Neural cell (in vitro differentiated cells): ENCODE data around the gene MLLT3. TPM values are rescaled to one million over a fixed set of nuclear protein-coding genes. Genes with fewer than 3 reads are reported as not detected.

ENCODE experiments used
- H2AFZ ChIP-seq: fragments of 200-600, 300-800 bp; sonication (generic), shearing (Covaris generic); 2 replicates; pipeline ENCODE4 v1.6.0; 2014; ENCODE audit warnings: low read depth, mild to moderate bottlenecking, antibody characterized with exemption, low read length, moderate library complexity
- H3F3A ChIP-seq: fragments of 200-600 bp; shearing (Covaris generic); 2 replicates; pipeline ENCODE4 v1.6.1; 2016; ENCODE audit warnings: mild to moderate bottlenecking, moderate library complexity, mixed read lengths, antibody characterized with exemption, low read length; ENCODE audit not compliant: insufficient read depth, poor library complexity, severe bottlenecking
- H3K27ac ChIP-seq: fragments of 200-600, 300-800 bp; sonication (generic), shearing (Covaris generic); 2 replicates; pipeline ENCODE4 v1.5.1; 2014; ENCODE audit warnings: mild to moderate bottlenecking, low read length, moderate library complexity
- H3K27me3 ChIP-seq: fragments of 300-800, 200-600 bp; sonication (generic), shearing (Covaris generic); 2 replicates; pipeline ENCODE4 v1.6.0; 2014; ENCODE audit warnings: mild to moderate bottlenecking, low read depth, low read length, moderate library complexity; ENCODE audit not compliant: insufficient read depth
- H3K36me3 ChIP-seq: fragments of 300-800, 200-600 bp; sonication (generic), shearing (Covaris generic); 2 replicates; pipeline ENCODE4 v1.5.1; 2014; ENCODE audit warnings: mild to moderate bottlenecking, antibody characterized with exemption, low read length, moderate library complexity; ENCODE audit not compliant: insufficient read depth
- H3K4me2 ChIP-seq: fragments of 300-800, 200-600 bp; sonication (generic), shearing (Covaris generic); 2 replicates; pipeline ENCODE4 v1.6.0; 2014; ENCODE audit warnings: mild to moderate bottlenecking, low read length
- H3K4me3 ChIP-seq: fragments of 300-800, 200-600 bp; sonication (generic), shearing (Covaris generic); 2 replicates; pipeline ENCODE4 v1.5.1; 2014; ENCODE audit warnings: mild to moderate bottlenecking, low read length, moderate library complexity
- H3K79me2 ChIP-seq: fragments of 200-600 bp; shearing (Covaris generic); replicated peaks from 2 replicates; pipeline ENCODE4 v1.6.0; 2014; ENCODE audit warnings: mild to moderate bottlenecking, low read length, moderate library complexity; ENCODE audit not compliant: insufficient read depth
- H3K9ac ChIP-seq: fragments of 300-800, 200-600 bp; sonication (generic), shearing (Covaris generic); 2 replicates; pipeline ENCODE4 v1.6.1; 2016; ENCODE audit warnings: mild to moderate bottlenecking, low read length, mixed read lengths
- H3K9me2 ChIP-seq: fragments of 200-600 bp; shearing (Covaris generic); 2 replicates; pipeline ENCODE4 v1.6.1; 2016; ENCODE audit warnings: mild to moderate bottlenecking, low read length, mixed read lengths; ENCODE audit not compliant: insufficient read depth
- H3K9me3 ChIP-seq: fragments of 200-600, 300-800 bp; sonication (generic), shearing (Covaris generic); 2 replicates; pipeline ENCODE4 v1.6.1; 2016; ENCODE audit warnings: mild to moderate bottlenecking, mixed run types, low read length, moderate library complexity, mixed read lengths
- H4K20me1 ChIP-seq: fragments of 200-600 bp; shearing (Covaris generic); 2 replicates; pipeline ENCODE4 v1.6.1; 2016; ENCODE audit warnings: mild to moderate bottlenecking, mixed run types; ENCODE audit not compliant: insufficient read depth
- CTCF ChIP-seq: fragments of 450-650 bp; IDR thresholded peaks from 2 replicates; pipeline ENCODE4 v1.5.1; 2014; ENCODE audit warnings: antibody characterized with exemption, mild to moderate bottlenecking, moderate library complexity; ENCODE audit not compliant: poor library complexity, severe bottlenecking
- EP300 ChIP-seq: fragments of 450-650 bp; conservative IDR thresholded peaks from 2 replicates; pipeline ENCODE4 v1.6.1; 2014; ENCODE audit warnings: antibody characterized with exemption, mild to moderate bottlenecking, moderate library complexity; ENCODE audit not compliant: poor library complexity, severe bottlenecking
- EZH2 ChIP-seq: fragments of 200-600, 300-800 bp; shearing (Covaris generic), sonication (generic); IDR thresholded peaks from 2 replicates; pipeline ENCODE4 v1.6.1; 2014; ENCODE audit warnings: antibody characterized with exemption, low read length, borderline replicate concordance, mild to moderate bottlenecking; ENCODE audit not compliant: insufficient read depth, poor library complexity, severe bottlenecking
- MXI1 ChIP-seq: fragments of 450-650 bp; conservative IDR thresholded peaks from 2 replicates; pipeline ENCODE4 v1.6.1; 2014; ENCODE audit warnings: antibody characterized with exemption, mild to moderate bottlenecking; ENCODE audit not compliant: poor library complexity, severe bottlenecking
- POLR2AphosphoS5 ChIP-seq: IDR thresholded peaks from 2 replicates; pipeline ENCODE4 v1.6.1; 2012
- SMC3 ChIP-seq: fragments of 450-650 bp; conservative IDR thresholded peaks from 2 replicates; pipeline ENCODE4 v1.6.1; 2014; ENCODE audit warnings: antibody characterized with exemption, mild to moderate bottlenecking, moderate library complexity; ENCODE audit not compliant: poor library complexity
- TAF1 ChIP-seq: IDR thresholded peaks from 2 replicates; pipeline ENCODE4 v1.6.1; 2012; ENCODE audit warnings: low read depth
- polyA plus RNA-seq: library from polyadenylated mRNA; depleted of rRNA; stranded (reverse); fragments of >200 nt; gene quantifications from 2 replicates; pipeline ENCODE4 v1.2.3, GENCODE V29; 2014
- TF ChIP-seq, protein P1 (sequence below): IDR thresholded peaks from 2 replicates; pipeline ENCODE4 v1.6.1; 2012; ENCODE audit warnings: borderline replicate concordance

Gene MLLT3
- polyA plus RNA-seq, 1 donor from 2014 or later = 61.5 TPM

GRCh38 chr9:20437476-20437875, 184.8 kb downstream of the MLLT3 start:
- TF ChIP-seq EP300 (no peak), TAF1 (no peak), POLR2AphosphoS5 (no peak)
- TF ChIP-seq, protein P1, sequence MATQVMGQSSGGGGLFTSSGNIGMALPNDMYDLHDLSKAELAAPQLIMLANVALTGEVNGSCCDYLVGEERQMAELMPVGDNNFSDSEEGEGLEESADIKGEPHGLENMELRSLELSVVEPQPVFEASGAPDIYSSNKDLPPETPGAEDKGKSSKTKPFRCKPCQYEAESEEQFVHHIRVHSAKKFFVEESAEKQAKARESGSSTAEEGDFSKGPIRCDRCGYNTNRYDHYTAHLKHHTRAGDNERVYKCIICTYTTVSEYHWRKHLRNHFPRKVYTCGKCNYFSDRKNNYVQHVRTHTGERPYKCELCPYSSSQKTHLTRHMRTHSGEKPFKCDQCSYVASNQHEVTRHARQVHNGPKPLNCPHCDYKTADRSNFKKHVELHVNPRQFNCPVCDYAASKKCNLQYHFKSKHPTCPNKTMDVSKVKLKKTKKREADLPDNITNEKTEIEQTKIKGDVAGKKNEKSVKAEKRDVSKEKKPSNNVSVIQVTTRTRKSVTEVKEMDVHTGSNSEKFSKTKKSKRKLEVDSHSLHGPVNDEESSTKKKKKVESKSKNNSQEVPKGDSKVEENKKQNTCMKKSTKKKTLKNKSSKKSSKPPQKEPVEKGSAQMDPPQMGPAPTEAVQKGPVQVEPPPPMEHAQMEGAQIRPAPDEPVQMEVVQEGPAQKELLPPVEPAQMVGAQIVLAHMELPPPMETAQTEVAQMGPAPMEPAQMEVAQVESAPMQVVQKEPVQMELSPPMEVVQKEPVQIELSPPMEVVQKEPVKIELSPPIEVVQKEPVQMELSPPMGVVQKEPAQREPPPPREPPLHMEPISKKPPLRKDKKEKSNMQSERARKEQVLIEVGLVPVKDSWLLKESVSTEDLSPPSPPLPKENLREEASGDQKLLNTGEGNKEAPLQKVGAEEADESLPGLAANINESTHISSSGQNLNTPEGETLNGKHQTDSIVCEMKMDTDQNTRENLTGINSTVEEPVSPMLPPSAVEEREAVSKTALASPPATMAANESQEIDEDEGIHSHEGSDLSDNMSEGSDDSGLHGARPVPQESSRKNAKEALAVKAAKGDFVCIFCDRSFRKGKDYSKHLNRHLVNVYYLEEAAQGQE = no peak
- Histone ChIP-seq H3K27ac (no peak overlapping the region), H3K4me2 (no peak overlapping the region)

GRCh38 chr9:20436476-20437195, 185.7 kb downstream of the MLLT3 start:
- Histone ChIP-seq H2AFZ (no peak overlapping the region), H3K4me2 (no peak overlapping the region), H3K9me2 (no peaks in the 10 kb centered on the region), H3K36me3 (no peaks in the 10 kb centered on the region), H3K27me3 (no peaks in the 10 kb centered on the region), H3K9me3 (no peaks in the 10 kb centered on the region), H3K4me3 (no peak overlapping the region), H3K79me2 (peaks cover 3% of the 10 kb centered on the region), H3K9ac (no peak overlapping the region), H3K27ac (no peak overlapping the region), H3F3A (no peaks in the 10 kb centered on the region), H4K20me1 (no peaks in the 10 kb centered on the region)
- no peak for TF ChIP-seq SMC3
- TF ChIP-seq CTCF = no peak
- no peak for TF ChIP-seq EP300
- no peak for TF ChIP-seq POLR2AphosphoS5
- no peak for TF ChIP-seq MXI1
- no peak for TF ChIP-seq TAF1
- TF ChIP-seq EZH2 = no peak

More at GRCh38 chr9:20437476-20437875, 184.8 kb downstream of the MLLT3 start:
- no peaks in the 10 kb centered on the region for H3K9me3 ChIP-seq
- H3K27me3 ChIP-seq = no peaks in the 10 kb centered on the region
- H3K36me3 ChIP-seq = no peaks in the 10 kb centered on the region
- H2AFZ ChIP-seq = no peak overlapping the region
- no peaks in the 10 kb centered on the region for H4K20me1 ChIP-seq
- H3K4me3 ChIP-seq = no peak overlapping the region
- no peak overlapping the region for H3K9ac ChIP-seq
- H3K9me2 ChIP-seq = no peaks in the 10 kb centered on the region
- H3K79me2 ChIP-seq = peaks cover 3% of the 10 kb centered on the region
- H3F3A ChIP-seq = no peaks in the 10 kb centered on the region
